Gastrocnemius medialis (tissue), 4 donors: ENCODE results near the gene LNX1.

ENCODE experiments used
- POLR2A ChIP-seq, 2 donors: fragments of 450-650 bp; IDR thresholded peaks; one replicate each; pipeline ENCODE4 v1.6.1; 2017; ENCODE audit warnings: antibody characterized with exemption in 2 of 2, mild to moderate bottlenecking in 2 of 2, moderate library complexity in 2 of 2
- TF ChIP-seq, protein P1 (sequence below), 5 experiments: fragments of 450-650 bp in 3 of 5; fragments of 200-600 bp in 2 of 5; sonication (generic) in 2 of 5; IDR thresholded peaks in 4 of 5; conservative IDR thresholded peaks in 1 of 5; 1 replicate in 4 of 5; 2 replicates in 1 of 5; pipeline ENCODE4 v1.5.1; 2016 to 2019; ENCODE audit warnings: antibody characterized with exemption in 5 of 5, mild to moderate bottlenecking in 3 of 5, moderate library complexity in 3 of 5

DNA sequence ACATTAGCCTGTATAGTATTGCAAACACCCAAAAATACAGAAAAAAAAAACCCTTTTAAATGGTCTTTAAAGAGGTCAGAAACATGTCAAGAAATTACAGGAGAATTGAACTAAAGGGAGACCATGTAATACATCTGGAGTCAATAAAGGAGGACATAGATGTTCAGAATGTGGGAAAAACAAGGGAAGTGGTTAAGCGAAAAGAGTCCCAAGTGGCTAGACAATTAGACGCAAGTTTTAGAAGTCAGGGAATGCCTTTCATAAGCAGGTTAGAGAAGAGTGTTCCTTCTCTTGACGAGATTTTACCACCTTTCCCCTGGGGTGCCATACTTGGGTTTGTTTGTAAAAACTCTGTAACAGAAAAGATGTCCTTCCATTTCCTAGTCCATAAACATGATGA is 7.8 kb downstream of the LNX1 start:
- no peak for TF ChIP-seq POLR2A (IDR thresholded peaks at IDR 0.05)
- TF ChIP-seq, protein P1, sequence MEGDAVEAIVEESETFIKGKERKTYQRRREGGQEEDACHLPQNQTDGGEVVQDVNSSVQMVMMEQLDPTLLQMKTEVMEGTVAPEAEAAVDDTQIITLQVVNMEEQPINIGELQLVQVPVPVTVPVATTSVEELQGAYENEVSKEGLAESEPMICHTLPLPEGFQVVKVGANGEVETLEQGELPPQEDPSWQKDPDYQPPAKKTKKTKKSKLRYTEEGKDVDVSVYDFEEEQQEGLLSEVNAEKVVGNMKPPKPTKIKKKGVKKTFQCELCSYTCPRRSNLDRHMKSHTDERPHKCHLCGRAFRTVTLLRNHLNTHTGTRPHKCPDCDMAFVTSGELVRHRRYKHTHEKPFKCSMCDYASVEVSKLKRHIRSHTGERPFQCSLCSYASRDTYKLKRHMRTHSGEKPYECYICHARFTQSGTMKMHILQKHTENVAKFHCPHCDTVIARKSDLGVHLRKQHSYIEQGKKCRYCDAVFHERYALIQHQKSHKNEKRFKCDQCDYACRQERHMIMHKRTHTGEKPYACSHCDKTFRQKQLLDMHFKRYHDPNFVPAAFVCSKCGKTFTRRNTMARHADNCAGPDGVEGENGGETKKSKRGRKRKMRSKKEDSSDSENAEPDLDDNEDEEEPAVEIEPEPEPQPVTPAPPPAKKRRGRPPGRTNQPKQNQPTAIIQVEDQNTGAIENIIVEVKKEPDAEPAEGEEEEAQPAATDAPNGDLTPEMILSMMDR (IDR thresholded peaks at IDR 0.05 in 4 of 5, conservative IDR thresholded peaks at IDR 0.05 in 1 of 5): no peak
